HG03196 (cell line): ENCODE measurements around the gene MPV17.
"Not testable (repeated sequence)": the region's sequence is repeated elsewhere in the genome, so short reads cannot be mapped to it uniquely, and the experiment has no call there.

Experiments
- ATAC-seq: cut with Tn5 transposase; IDR thresholded peaks from one replicate; pipeline ENCODE4 v1.9.1; 2021; ENCODE audit not compliant: unreplicated experiment

Gene MPV17

GRCh38 chr2:27300606-27301005 is 22.3 kb downstream of the MPV17 start:
- ATAC-seq, result not testable (repeated sequence)

DNA sequence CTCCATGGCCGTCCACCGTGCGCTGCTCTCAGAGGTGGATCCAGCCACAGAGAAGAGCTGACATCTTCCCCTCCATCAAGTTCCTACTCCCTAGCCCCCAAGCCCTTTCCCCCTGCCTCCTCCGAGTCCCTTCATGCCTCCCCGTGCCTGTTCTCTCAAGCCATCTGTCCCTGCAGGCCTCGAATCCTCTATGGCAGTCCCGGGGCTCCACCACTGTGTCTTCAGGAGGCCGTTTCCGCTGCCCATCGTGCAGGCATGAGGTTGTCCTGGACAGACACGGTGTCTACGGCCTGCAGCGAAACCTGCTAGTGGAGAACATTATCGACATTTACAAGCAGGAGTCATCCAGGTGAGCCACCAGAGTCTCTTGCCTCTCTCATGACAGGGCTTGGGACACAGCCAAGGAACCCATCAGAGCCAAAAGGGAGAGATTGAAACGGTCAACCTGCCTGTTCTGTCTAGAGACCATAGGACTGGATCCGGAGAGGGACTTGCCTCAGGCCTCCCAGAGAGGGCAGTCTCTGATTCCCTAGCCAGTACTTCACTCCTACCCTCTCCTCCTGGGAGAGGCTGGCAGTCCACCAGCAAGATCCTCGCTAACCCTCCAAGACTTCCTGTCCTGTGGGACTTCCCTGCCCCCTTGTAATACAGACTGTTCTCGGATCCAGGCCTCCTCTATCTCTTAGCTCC is 24.4 kb downstream of the MPV17 start:
- ATAC-seq, result no peak

- no peak for ATAC-seq
Observed at GRCh38 chr2:27297195-27297594, 25.7 kb downstream of the MPV17 start.

DNA sequence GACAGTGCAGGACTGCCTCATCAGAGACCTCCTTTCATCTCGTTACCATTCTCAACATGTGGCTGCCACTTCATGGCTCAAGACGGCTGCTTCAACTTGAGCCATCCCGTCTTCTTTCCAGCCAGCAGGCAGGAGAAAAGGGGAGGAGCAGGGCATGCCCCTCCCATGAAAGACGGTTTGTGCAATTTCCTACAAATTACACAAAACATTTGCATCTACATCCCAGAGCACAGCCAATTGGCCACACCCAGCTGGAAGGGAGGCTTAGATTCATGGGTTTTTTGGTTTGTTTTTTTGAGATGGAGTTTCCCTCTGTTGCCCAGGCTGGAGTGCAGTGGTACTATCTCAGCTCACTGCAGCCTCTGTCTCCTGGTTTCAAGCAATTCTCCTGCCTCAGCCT is 26.4 kb downstream of the MPV17 start:
- no peak for ATAC-seq

DNA sequence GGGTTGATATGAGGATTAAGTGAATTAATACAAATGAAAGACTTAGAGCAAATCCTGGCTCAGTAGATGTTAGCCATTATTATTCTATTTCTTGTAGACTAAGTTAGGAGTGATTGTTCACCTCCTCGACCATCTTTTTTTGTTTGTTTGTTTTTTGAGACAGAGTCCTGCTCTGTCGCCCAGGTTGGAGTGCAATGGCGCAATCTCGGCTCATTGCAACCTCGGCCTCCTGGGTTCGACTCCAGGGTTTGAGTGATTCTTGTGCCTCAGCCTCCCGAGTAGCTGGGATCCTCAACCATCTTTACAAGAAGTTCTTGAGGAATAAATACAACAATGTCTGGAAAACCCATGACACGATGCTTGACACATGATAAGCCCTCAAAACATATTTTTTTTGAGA is 28.0 kb downstream of the MPV17 start:
- ATAC-seq, result no peak

DNA sequence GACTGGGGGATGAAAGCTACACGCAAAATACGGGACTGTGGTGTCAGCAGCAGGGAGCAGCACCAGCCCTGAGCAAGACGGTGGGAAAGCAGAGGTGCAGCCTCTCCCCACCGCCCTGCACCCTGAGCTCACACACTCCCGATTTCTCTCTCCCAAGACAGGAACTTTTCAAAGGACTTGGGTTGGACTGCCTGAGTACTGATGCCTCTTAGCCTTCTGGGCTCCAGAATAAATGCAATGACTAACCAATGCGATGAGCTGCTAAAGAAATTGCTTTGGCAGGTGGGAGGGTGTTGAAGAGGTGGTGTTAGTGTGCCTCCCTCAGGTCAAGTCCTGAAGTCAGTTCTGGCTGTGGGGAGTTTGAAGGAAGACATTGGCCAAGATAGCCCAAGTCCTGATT is 31.0 kb downstream of the MPV17 start:
- no peak for ATAC-seq

- no peak for ATAC-seq
Observed at GRCh38 chr2:27290549-27290948, 32.3 kb downstream of the MPV17 start.

DNA sequence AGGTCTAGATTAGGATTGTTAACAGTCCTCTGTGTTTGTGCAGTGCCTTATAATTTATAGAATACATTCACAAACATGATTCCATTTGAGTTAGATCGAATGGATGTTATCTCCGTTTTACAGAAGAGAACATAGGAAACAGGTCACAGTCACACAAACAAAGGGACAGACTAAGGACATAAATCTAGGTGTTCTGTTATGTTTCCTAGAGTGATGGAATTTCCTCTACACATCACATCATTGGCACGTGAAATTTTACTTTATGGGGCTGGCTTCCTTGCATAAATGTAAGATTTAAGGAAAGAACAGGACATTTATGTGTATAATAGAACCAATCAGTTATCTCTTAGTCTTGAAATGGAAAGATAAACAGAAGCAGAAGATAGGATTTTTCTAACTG is 34.3 kb downstream of the MPV17 start:
- ATAC-seq, result no peak

GRCh38 chr2:27285481-27285880 is 37.4 kb downstream of the MPV17 start:
- ATAC-seq, result no peak

- ATAC-seq, result no peak
Observed at GRCh38 chr2:27284996-27285395, 37.9 kb downstream of the MPV17 start.

DNA sequence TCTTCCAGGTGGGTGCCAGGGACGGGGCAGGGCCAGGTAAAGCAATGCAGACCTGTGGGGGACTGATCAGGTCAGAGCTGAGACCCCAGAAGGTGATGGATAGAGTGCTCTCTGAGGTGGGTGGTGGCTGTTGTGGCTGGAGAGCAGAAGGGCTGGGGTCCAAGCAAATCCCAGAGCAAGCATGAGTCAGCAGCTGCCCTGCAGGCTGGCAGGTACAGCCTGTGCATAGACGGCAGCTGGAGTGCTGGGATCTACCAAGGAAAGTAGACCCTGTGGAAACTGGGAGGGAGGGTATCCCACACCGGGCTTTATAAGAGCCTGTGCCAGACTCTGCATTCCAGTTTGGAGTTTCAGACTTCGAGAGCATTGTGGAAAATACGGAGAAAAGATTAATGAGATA is 40.0 kb downstream of the MPV17 start:
- ATAC-seq, result no peak

DNA sequence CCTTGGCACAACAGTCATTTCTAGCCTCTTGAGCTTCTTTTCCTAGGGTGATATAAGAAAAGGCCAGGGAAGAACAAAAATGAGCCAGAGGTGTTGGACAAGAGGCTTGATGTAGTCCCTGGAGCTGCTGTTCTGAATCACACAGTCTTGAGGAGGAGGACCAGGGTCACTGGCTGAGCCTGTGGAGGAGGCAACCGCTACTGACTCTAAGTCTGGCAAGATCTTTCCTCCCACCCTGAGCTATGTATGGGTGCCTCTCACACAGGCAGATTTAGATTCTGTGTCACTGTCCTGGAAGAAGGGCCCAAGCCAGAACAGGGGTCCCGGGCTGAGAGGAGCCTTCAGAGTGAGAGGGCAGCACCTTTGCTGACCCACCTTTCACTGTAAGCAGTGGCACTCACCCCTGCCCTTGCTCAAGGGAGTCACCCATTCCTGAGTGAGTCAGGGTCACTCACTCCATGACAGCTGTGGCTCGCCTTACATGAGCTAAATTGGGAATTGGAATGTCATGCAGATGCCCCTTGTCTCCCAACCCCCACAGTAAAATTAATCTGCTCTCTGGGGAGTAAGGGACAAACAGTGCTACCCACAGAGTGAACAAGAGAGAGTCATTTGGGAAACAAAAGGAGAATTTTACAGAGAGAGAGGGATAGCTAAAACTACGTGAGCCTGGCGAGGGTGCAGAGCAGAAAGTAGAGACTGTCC is 40.9 kb downstream of the MPV17 start, which contains the start of gene TRIM54:
TRIM54 (plus strand) TSS at position 575 of the 705 bp plus-strand sequence. CDS start 303 bp downstream, outside the sequence.
- ATAC-seq, result no peak

- ATAC-seq, result no peak
Observed at GRCh38 chr2:27281442-27281841, 41.5 kb downstream of the MPV17 start.

DNA sequence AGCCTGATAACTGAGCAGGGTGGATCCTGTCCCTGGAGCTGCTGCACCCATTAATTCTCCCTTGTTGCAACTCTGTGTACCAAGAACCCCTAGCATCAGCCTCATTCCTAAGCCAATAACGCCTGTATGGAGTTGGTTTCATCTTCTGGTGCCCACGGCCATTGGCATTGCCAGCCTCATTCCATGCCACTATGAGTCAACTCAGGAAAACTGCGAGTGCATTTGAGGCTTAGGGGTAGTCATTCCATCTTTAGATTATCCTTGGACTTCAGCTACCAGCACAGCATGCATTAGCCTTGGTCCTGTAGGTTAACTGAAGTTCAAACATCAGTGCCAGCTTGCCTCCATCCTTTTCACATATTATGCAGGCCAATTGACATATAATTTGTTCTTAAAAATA is 42.1 kb downstream of the MPV17 start:
- no peak for ATAC-seq

GRCh38 chr2:27278010-27278409 is 44.9 kb downstream of the MPV17 start:
- ATAC-seq, result no peak

- no peak for ATAC-seq
Observed at GRCh38 chr2:27275211-27276150, 47.4 kb downstream of the MPV17 start, which contains the start of gene DNAJC5G. Gene DNAJC5G (plus strand): TSS chr2:27275433. CDS start chr2:27276729, 1,296 bp downstream.

- not testable (repeated sequence) for ATAC-seq
Observed at GRCh38 chr2:27272537-27273522, 50.1 kb downstream of the MPV17 start.

DNA sequence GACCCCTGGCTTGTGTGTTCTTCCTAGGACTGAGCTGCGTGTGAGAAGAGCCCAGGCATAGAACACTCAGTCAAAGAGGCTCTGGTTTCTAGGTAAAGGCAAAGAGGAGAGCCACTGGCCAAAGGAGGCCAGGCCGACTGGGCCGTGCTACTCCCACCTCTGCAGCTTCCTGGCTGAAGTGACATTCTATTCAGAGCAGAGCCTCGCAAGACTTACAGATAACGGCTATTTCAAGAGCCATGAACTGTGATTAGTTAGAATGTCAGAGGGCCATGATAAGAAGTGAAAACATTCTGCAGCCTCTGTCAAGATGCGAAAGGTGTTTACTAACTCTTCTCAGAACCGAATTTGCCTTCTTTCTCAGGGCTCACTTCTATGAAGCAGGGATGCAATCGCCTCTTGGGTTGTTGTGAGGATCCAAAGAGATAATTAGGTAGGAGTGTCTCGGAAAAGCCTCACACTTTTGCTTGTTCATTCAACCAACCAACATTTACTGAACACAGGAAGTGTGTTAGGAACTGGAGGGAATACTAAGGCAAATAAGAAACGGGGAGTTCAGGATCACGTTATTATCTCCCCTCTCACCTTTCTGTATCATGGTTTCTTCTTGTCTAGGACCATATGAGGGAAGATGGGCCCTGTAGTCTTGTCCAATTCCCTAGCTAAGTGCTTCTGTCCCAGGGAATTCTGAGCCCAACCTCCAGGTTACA is 51.1 kb downstream of the MPV17 start:
- no peak for ATAC-seq

- no peak for ATAC-seq
Observed at GRCh38 chr2:27270670-27271069, 52.2 kb downstream of the MPV17 start.

GRCh38 chr2:27270131-27270530 is 52.8 kb downstream of the MPV17 start:
- ATAC-seq, result no peak
